Bronchial epithelial cell (primary cell): ENCODE data around the gene PLEKHG3. TPM values are rescaled to one million over a fixed set of nuclear protein-coding genes. Genes with fewer than 3 reads are reported as not detected.

ENCODE experiments used
- DNase-seq: peaks from one replicate; pipeline ENCODE4 v3.0.0-alpha.2; 2010; ENCODE audit warnings: low read depth
- FAIRE-seq: peaks from 2 replicates; lab custom pipeline; 2011; peaks lifted over from hg19 to GRCh38; lab: Jason Lieb, UNC
- H3K27me3 ChIP-seq: 2 replicates; pipeline ENCODE4 v1.5.1; 2011; ENCODE audit warnings: low read length; ENCODE audit not compliant: control insufficient read depth, insufficient read depth
- H3K36me3 ChIP-seq: 2 replicates; pipeline ENCODE4 v1.5.1; 2011; ENCODE audit warnings: low read length; ENCODE audit not compliant: control insufficient read depth, insufficient read depth
- H3K4me3 ChIP-seq: 2 replicates; pipeline ENCODE4 v1.5.1; 2011; ENCODE audit warnings: mild to moderate bottlenecking, low read depth, low read length, control low read depth
- total RNA-seq: library from RNA; depleted of rRNA; stranded (reverse); fragments of >200 nt; gene quantifications from 2 replicates; pipeline ENCODE4 v1.2.1, GENCODE V29; 2014
- TF ChIP-seq, protein P1 (sequence below): IDR thresholded peaks from 2 replicates; pipeline ENCODE4 v1.5.1; 2011; ENCODE audit warnings: mild to moderate bottlenecking, moderate library complexity, low read length, control low read depth, inconsistent platforms; ENCODE audit not compliant: insufficient read depth, severe bottlenecking

Gene PLEKHG3
- total RNA-seq, 1 donor from 2014 or later: 32.4 TPM

DNA sequence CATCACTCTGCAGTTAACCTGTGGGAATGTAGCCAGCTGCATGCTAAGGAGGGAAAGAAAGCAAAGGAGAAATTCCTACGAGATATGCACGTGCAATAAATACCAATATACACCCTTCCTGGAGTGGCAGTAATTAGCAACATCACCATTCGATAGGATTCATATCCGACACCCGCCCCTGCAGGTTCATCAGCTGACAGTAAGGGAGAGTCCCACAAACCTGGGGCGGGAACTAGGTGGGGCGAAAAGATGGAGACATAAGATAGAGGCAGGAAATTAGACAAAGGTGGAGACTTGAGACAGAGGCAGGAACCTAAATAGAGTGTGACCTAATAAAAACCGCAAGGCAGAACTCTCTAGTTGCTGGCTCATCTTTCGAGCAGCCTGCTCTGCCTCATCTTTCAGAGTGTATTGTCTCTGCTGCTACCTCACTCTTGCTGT is 51.6 kb downstream of the PLEKHG3 start:
- Histone ChIP-seq H3K4me3 (no peak overlapping the region), H3K36me3 (no peaks in the 10 kb centered on the region), H3K27me3 (no peaks in the 10 kb centered on the region)
- peak; percentile 99 for FAIRE-seq
- TF ChIP-seq, protein P1, sequence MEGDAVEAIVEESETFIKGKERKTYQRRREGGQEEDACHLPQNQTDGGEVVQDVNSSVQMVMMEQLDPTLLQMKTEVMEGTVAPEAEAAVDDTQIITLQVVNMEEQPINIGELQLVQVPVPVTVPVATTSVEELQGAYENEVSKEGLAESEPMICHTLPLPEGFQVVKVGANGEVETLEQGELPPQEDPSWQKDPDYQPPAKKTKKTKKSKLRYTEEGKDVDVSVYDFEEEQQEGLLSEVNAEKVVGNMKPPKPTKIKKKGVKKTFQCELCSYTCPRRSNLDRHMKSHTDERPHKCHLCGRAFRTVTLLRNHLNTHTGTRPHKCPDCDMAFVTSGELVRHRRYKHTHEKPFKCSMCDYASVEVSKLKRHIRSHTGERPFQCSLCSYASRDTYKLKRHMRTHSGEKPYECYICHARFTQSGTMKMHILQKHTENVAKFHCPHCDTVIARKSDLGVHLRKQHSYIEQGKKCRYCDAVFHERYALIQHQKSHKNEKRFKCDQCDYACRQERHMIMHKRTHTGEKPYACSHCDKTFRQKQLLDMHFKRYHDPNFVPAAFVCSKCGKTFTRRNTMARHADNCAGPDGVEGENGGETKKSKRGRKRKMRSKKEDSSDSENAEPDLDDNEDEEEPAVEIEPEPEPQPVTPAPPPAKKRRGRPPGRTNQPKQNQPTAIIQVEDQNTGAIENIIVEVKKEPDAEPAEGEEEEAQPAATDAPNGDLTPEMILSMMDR: no peak
- peak; percentile 95 for DNase-seq

DNA sequence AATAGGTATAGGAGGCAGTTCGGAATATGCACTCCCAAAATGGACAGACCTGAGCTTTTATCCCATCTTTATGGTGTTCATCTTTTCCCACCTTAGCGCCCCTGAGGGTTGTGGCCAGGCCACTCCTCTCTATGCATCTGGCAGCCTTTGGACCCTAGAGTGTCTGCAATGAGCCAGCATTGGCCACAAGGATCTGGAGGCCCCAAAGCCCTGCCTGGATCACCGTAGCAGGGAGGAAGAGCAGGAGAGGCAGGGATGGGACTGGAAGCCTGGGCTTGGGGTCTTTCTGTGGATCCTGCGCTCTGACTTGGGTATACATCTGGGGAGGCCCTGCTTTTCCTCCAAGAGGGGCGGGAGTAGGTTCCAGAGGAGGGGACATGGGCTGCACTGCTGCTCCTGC is 52.5 kb downstream of the PLEKHG3 start:
- H3K27me3 ChIP-seq: no peaks in the 10 kb centered on the region
- TF ChIP-seq, protein P1: no peak
- FAIRE-seq (no peak), DNase-seq (no peak)
- no peak overlapping the region for H3K4me3 ChIP-seq
- H3K36me3 ChIP-seq: no peaks in the 10 kb centered on the region

DNA sequence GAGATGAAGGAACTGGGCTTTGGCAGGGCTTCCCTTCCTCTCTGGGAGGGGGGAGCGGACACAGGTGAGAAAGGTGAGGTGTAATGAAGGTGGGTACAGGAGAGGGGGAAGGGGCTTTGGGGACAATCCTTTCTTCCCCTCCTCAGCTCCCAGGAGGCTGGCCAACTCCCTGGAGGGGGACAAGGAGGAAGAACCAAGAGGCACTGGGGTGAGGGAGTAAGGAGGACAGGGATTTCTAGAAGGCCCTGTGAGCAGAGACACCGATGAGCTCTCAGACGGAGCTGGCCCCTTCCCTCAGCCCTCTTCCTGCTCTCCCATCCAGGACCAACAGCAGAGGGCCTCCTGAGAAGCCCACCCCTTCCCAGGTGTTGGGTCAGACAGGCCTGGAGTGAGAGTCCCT is 53.4 kb downstream of the PLEKHG3 start:
- DNase-seq (no peak), FAIRE-seq (peak; percentile 90)
- no peaks in the 10 kb centered on the region for H3K27me3 ChIP-seq
- H3K36me3 ChIP-seq: no peaks in the 10 kb centered on the region
- H3K4me3 ChIP-seq: no peak overlapping the region
- TF ChIP-seq, protein P1: no peak

DNA sequence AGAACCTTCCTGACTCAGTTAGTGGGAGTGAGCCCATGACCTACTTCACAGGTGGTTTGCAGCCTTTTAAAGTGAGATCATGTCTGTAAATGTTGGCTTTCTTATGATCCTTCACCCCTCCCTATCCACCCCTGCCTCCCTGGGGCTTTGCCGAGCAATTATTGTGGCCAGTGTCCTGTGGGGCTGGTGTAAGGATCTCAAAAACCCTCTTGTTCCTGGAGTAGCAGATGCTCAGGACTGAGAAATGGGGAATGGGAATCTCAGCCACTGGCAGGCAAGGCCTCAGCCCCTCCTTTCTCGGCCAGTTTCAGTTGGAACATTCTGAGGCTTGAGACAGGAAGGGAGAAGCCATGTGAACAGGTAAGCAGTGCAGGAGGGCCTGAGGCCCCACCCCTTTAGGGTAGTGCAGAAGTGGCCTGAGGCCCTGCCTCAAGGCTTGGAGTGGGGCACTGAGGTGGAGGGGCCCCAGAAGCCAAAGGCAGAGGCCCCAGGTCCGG is 53.8 kb downstream of the PLEKHG3 start:
- FAIRE-seq (no peak), DNase-seq (peak; percentile 91)
- TF ChIP-seq, protein P1: no peak
- no peaks in the 10 kb centered on the region for H3K36me3 ChIP-seq
- no peak overlapping the region for H3K4me3 ChIP-seq
- no peaks in the 10 kb centered on the region for H3K27me3 ChIP-seq

DNA sequence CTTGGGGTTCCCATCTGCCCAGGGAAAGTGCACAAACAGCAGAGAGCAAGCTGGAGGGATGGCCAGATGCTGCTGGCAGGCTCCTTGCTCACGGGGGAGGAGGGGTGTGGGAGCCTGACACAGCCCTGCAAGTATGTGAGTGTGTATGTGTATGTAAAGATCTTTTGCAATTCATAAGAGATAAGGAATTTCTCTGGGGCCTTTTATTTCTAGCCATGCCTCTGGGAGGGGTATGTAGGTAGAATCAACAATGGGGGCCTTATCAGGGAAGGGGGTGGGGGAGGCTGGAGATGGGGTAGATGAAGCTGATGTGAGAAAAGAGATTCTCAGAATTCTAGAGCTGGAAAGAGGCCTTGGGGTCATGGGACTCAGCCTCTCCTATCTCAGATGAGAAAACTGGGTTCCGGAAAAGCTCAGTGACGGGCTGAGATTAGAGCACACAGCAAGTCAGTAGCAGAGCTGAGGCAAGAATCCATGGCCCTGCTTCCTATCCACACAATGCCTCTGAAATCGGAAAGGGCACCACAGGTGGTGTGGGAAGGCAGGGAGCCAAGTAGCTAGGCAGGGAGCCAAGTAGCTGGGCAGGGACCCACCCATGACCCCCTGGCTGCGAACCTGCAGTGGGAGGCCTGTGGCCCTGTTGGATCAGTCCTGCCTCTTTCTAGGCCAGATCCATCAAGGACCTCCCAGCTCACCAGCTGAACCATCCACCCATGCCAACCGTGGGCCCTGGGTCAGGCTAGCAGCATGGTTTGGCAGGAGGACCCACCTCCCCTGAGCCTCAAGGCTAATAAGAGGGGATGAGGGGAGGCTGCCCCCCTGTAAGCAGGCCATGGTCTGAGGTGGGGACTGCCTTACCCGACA is 54.7 kb downstream of the PLEKHG3 start:
- Histone ChIP-seq H3K4me3 (no peak overlapping the region), H3K36me3 (no peaks in the 10 kb centered on the region), H3K27me3 (no peaks in the 10 kb centered on the region)
- TF ChIP-seq, protein P1: no peak
- peak; percentile 88 for DNase-seq
- peak; percentile 89 for FAIRE-seq
